Measurements from ENCODE around the gene SMDT1.

SMDT1 gene

DNA sequence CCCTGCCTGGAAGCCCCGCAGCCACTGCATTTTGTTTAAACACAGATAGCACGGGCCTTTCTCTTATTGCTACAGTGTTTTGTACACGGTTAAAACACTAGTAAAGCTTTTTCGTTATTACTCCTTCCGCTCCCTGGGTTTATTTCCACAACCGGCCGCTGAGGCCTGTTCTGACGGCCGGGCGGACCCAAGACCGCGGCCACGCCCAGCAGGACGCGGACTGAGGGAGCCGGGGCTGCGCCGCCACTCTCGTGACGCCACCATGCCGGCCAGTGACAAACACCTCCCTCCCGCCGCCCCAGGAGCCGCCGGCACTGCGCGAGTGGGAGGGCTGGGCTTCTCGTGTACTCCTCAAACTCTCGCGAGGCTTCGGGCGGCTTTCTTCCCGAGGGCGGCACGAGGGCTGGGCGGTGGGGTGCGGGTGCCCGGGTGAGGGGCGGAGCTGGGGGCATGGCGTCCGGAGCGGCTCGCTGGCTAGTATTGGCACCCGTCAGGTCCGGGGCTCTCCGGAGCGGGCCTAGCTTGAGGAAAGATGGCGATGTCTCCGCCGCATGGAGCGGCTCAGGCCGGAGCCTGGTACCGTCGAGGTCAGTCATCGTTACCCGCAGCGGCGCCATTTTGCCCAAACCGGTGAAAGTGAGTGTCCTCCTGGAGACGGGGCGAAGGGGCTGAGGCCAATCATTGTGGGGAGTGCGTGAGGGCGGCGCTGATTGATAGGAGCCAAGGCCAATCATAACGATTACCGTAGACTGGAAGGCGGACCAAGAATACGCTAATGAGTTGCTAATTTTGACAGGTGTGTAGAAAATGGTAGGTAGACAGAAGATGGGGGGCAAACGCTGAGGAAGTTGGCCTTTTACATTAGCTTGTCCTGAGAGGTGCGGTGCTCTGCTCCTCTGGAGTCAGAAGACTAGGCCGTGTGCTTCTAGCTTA, at the start of gene SMDT1:
Gene SMDT1, plus strand, starts transcription at position 382 of the 933 bp plus-strand sequence. Its CDS starts 69 bp downstream, at position 451.
- DNase-seq: peak; percentile 99

DNA sequence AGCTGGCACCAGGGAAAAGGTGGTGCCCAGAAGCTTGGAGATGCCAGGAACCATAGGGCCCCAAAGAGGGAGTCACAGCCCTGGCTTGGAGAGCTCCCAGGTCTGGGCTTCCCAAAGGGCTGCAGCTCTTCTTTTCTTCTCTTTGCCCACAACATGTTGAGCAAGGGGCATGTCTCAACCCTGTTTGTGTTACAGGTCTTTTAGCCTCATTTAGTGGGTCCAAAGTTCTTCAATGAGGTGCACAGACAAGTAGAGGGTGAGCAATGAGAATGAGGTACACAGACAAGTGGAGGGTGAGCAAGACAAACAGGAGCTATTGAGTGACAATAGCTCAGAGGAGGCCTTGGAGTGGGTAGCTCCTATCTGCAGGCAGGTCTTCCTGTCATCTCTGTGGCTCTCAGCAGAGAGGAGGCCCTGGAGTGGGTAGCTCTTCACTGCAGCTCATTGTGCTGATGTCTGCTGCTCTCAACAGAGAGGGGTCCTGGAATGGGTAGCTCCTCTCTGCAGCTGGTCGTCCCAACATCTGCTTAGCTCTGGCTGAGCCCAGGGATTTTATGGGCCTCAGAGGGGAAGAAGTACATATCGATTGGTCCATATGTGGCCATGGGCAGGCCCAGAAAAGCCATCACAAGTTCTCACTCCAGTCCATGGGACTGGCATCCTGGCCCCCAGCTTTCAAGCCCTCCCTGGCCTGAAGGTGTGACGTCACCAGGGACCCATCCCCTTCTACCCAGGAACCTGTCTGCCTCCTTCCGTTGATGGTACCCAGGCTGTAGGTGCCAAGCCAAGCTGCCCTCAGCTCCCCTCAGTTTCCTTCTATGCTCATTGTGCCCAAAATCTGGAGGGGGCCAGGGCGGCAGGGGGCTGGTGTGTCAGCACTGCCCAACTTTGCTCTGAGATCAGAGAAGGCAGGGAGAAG, 46.0 kb upstream of the SMDT1 start:
- peak; percentile 12 for DNase-seq

DNA sequence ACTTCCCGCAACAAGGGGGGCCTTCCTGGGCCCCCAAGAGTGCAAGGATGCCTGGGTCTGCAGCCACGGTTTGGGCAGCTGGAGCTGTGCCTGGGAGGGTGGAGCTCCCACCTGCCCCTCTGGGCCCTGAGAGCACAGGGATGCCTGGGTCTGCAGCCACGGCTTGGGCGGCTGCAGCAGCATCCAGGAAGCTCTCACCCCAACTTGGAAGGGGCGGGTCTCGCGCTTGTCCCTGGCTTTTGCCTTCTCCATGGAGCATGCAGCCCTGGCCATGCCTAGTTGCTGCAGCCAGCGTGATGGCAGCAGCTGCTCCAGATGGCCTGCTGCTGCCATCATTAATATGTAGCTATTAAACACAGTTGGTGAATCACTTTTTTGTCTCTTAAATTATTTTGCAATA, 44.2 kb upstream of the SMDT1 start:
- DNase-seq: no peak

GRCh38 chr22:42039271-42039670, 40.2 kb upstream of the SMDT1 start:
- no peak for DNase-seq

GRCh38 chr22:42041784-42042183, 37.7 kb upstream of the SMDT1 start:
- DNase-seq: no peak

- no peak for DNase-seq
Observed at GRCh38 chr22:42050641-42051180, 28.8 kb upstream of the SMDT1 start.

DNA sequence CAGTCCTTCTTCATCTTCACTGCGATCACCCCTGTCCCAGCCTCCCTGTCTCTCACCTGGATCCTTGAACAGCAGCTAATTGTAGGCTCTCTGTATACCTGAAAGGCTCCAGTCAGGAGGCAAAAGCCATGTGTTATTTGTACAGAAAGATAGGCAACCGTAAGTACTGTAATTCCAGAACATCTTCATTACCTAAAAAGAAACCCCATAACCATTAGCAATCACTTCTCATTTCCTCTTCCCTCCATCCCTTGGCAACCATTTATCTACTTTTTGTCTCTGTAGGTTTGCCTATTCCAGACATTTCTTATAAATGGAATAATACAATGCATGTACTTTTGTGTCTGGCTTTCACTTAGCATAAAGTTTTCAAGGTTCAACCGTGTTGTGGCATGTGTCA, 26.7 kb upstream of the SMDT1 start:
- DNase-seq: no peak

GRCh38 chr22:42056757-42057511, 22.6 kb upstream of the SMDT1 start:
- DNase-seq: no peak

- DNase-seq: no peak
Observed at GRCh38 chr22:42060489-42060888, 19.0 kb upstream of the SMDT1 start.

- DNase-seq: no peak
Observed at GRCh38 chr22:42061041-42061440, 18.5 kb upstream of the SMDT1 start.

DNA sequence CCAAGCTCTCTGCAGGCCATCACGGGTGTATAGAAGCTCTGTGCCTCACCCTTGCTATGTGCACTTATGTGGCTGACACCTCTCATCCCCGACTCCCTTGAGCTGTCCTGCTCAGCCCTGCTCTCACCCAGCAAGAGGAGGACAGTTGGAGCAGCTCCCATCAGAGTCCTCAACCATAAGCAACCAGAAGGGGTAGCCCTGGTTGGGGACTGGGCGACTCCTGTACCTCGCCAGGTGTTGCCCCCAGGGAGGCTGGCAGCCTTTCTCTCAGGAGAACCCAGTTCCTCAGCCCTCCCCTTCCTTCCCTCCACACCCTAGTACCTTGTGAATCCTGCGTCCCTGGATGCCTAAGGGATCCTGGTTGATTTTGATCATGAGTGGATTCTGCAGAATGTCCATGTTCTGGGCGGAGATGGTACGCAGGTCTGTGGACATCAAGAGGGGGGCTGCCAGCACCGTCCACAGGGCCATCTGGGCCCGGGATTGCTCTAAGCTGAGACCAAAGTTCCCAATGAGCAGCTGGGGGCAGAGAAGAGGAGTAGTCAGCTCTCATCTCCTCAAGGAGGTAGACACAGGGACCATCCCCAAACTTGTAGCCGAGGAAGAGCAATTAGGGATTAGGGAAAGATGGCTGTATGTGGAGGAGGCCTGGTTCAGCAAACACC, 16.9 kb upstream of the SMDT1 start:
- no peak for DNase-seq

GRCh38 chr22:42064629-42065028, 14.9 kb upstream of the SMDT1 start:
- no peak for DNase-seq

DNA sequence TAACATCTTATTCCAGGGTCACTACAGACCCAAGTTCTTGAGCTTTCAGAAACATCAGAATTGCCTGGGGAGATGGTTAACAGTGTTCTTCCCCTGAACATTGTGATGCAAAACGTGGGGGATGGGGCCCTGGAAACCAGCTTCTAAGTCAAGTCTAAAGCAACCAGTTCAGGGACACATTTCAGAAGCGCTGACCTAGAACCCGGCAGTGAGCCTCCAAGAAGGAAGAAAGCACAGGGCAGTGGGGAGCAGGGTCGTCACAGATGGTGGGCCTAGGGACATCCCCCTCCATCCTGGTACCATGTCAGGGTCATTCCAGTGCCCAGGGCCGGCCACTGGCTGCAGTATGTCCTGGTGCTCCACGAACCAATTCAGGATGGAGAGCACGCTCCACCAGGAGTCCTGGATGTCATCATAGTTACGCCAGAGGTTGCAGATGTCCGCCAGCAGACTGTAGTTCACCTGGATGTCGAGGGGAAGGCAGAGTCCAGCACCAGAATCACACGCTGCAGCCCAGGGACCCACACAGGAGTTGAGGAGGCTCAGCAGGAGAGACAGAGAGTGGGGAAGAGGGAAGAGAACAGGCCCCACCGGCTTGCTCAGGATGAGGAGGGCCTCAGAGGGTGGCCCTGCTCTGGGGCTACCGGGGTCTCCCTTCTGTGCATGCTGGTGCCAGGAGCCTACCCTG, 13.9 kb upstream of the SMDT1 start:
- no peak for DNase-seq

DNA sequence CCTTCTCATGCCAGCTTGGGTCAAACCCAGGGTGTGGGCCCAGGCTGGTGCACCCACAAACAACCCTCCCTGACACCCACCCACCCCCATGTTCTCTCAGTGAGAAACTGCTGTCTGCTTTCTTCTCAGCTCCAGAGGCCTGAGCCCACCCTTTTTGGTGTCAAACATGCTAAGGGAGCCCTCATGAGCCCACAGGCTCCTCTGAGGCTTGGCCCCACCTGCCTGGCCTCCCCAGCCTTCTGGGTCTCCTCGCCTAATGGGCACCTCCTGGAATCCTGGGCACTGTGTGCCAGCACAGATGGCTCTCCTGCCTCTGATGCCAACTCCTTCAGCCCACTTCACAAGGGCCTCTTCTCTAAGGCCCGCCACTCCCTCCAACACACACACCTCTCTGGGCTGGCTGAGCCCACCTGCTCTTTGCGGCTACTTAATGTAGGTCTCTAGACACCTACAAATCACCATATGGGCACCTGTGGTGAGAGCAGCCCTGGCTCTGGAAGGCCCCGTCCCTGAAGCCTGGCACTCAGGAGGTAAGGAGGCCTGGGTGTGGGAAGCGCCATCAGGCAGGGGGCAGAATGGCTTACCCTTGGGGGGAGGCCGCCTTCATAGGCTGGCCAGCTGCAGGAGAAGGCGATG, 13.3 kb upstream of the SMDT1 start:
- no peak for DNase-seq

DNA sequence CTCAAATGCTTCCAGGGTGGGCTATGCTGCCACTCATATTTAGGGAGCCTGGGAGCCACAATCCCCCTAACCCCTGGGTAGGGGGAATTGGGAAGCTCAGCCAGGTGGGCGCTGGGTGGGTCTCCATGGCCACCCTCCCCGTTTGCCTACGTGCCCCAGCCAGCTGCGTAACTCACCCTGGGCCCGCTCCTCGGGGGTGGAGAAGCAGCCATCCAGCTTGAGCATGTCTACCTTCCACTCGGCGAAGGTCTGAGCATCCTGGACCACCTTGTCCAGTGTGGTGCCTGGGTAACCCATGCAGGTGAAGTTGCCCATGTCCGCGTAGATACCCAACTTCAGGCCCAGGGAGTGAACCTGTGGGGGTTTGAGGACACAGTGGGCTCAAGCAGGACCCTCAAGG, 12.6 kb upstream of the SMDT1 start:
- DNase-seq: no peak

DNA sequence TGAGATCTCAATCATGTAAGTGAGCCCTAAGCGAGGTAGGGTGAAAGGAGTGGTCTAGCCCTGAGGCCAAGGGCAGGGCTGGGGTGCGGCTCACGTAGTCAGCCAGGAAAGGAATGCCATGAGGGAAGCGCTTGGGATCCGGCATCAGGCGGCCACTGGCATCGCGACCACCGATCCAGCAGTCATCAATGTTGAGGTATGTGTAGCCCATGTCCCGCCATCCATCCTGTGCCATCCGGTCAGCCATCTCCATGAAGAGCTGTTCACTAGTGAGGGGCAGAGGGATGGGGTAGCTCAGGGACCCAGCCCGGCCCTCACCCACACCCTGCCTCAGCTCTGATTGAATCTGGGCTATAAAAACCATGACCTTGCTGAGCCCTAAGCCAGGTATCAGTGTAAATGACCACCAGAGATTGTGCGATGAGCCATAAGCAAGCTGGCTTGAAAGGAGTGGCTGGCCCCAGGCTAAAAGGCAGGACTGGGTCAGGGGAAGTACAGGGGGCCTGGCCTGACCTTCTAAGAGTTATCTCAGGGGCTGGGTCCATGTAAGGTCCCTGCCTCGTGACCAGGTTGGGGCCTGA, 11.7 kb upstream of the SMDT1 start:
- DNase-seq: no peak

DNA sequence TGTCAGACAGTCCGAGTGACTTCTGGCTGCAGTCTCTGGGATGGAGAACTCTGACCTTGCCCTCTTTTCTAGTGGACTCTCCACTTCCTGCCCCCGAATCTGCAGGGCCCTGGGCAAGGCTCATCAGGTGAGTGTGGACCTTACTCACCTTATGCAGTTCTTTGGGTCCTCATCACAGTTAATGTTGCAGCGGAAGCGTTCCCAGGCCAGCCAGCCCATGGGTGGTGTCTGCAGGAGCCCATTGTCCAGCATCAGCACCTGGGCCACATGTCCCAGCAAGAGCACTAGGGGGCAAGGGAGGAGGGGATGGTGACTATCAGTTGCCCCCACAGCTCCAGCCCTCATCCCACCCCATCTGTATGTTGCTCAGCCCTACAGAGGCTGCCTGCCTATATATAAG, 11.2 kb upstream of the SMDT1 start:
- no peak for DNase-seq

- no peak for DNase-seq
Observed at GRCh38 chr22:42069801-42070516, 9.5 kb upstream of the SMDT1 start.

GRCh38 chr22:42070517-42071422, 8.7 kb upstream of the SMDT1 start, which contains the start of gene NAGA:
TSS of gene NAGA (minus strand) at chr22:42070812. CDS start at chr22:42070297, 515 bp downstream.
- peak; percentile 96 for DNase-seq
